ENCODE data around the gene CTSK.

DNA sequence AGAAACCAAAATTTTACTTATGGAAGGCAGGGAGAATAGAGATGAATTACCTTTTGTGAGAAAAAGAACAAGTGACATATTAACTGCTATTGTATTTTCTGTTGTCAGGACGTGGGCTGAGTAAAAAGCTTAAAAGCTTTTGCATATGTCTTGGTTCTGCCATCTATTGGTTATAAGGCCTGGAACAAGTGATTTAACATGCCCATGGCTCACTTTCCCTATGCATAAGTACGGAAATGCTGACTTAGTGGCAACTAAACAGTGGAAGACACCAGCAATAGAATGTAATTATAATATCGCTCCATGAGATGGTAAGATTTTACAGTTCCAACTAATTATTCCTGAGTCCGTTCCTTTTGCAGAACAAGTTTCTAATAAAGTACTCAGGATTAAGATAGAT is 35.7 kb downstream of the CTSK start:
- TF ChIP-seq, protein P1, sequence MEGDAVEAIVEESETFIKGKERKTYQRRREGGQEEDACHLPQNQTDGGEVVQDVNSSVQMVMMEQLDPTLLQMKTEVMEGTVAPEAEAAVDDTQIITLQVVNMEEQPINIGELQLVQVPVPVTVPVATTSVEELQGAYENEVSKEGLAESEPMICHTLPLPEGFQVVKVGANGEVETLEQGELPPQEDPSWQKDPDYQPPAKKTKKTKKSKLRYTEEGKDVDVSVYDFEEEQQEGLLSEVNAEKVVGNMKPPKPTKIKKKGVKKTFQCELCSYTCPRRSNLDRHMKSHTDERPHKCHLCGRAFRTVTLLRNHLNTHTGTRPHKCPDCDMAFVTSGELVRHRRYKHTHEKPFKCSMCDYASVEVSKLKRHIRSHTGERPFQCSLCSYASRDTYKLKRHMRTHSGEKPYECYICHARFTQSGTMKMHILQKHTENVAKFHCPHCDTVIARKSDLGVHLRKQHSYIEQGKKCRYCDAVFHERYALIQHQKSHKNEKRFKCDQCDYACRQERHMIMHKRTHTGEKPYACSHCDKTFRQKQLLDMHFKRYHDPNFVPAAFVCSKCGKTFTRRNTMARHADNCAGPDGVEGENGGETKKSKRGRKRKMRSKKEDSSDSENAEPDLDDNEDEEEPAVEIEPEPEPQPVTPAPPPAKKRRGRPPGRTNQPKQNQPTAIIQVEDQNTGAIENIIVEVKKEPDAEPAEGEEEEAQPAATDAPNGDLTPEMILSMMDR (IDR thresholded peaks at IDR 0.05), result no peak
- TF ChIP-seq EP300 (IDR thresholded peaks at IDR 0.05), result no peak
- TF ChIP-seq POLR2AphosphoS5 (IDR thresholded peaks at IDR 0.05), result no peak

All from esophagus muscularis mucosa (tissue), 4 donors.